CD4-positive, CD25-positive, alpha-beta regulatory T cell (primary cell): ENCODE data around the gene ZNF212. TPM values are rescaled to one million over a fixed set of nuclear protein-coding genes. Genes with fewer than 3 reads are reported as not detected.

Experiments used
- ATAC-seq, 2 donors: fragments of 150-1000 bp; cut with Tn5 transposase; one replicate each; pipeline ENCODE4 v1.10.0; 2021; ENCODE audit warnings: low read depth in 2 of 2, moderate number of reproducible peaks in 2 of 2, moderate library complexity in 1 of 2
- DNase-seq, 3 donors: peaks; one replicate each; pipeline versions ENCODE4 v3.0.0 to v3.0.0-alpha.2; 2012 to 2022; ENCODE audit warnings: mixed read lengths in 1 of 3
- H3K27ac ChIP-seq: one replicate; pipeline ENCODE4 v1.7.0; 2013; ENCODE audit warnings: mild to moderate bottlenecking, low read length; ENCODE audit not compliant: insufficient read depth, poor library complexity, severe bottlenecking
- H3K27me3 ChIP-seq: one replicate; pipeline ENCODE4 v1.7.0; 2013; ENCODE audit warnings: low read length; ENCODE audit not compliant: control insufficient read depth, insufficient read depth
- H3K36me3 ChIP-seq: one replicate; pipeline ENCODE4 v1.7.0; 2013; ENCODE audit warnings: mild to moderate bottlenecking, low read length, moderate library complexity; ENCODE audit not compliant: control insufficient read depth, insufficient read depth
- H3K4me1 ChIP-seq: 2 replicates; pipeline ENCODE4 v1.7.0; 2013; ENCODE audit warnings: mild to moderate bottlenecking, low read length; ENCODE audit not compliant: insufficient read depth, control insufficient read depth, poor library complexity, severe bottlenecking
- H3K4me3 ChIP-seq: one replicate; pipeline ENCODE4 v1.7.0; 2013; ENCODE audit warnings: low read depth, mild to moderate bottlenecking, low read length, moderate library complexity
- H3K9me3 ChIP-seq, 2 experiments: 1 replicate in 1 of 2; 2 replicates in 1 of 2; pipeline ENCODE4 v1.7.0; 2013; ENCODE audit warnings: low read length in 2 of 2, mild to moderate bottlenecking in 1 of 2, moderate library complexity in 1 of 2; ENCODE audit not compliant: control insufficient read depth in 2 of 2
- H3K27ac Mint-ChIP-seq, 3 donors: one replicate each; pipeline ENCODE4 v1.8.0; 2020 to 2022; ENCODE audit warnings: mild to moderate bottlenecking in 3 of 3, mixed read lengths in 3 of 3, moderate library complexity in 2 of 3
- H3K27me3 Mint-ChIP-seq: one replicate; pipeline ENCODE4 v1.8.0; 2022; ENCODE audit warnings: mild to moderate bottlenecking, mixed read lengths
- H3K36me3 Mint-ChIP-seq: one replicate; pipeline ENCODE4 v1.8.0; 2020; ENCODE audit warnings: mixed read lengths
- H3K4me1 Mint-ChIP-seq, 4 donors: one replicate each; pipeline ENCODE4 v1.8.0; 2020 to 2022; ENCODE audit warnings: mixed read lengths in 4 of 4, mild to moderate bottlenecking in 1 of 4
- H3K4me3 Mint-ChIP-seq, 4 donors: one replicate each; pipeline ENCODE4 v1.8.0; 2020 to 2022; ENCODE audit warnings: mild to moderate bottlenecking in 4 of 4, mixed read lengths in 4 of 4, moderate library complexity in 3 of 4
- H3K9me3 Mint-ChIP-seq, 7 donors: one replicate each; pipeline ENCODE4 v1.8.0; 2020 to 2022; ENCODE audit warnings: mixed read lengths in 7 of 7, mild to moderate bottlenecking in 3 of 7, moderate library complexity in 2 of 7
- polyA plus RNA-seq, 4 donors: library from polyadenylated mRNA; unstranded; fragments of 300-500 nt; fragmentation: Illumina TruSeq; gene quantifications; one replicate each; pipeline ENCODE4 v1.2.3, GENCODE V29; 2021
- total RNA-seq: library from RNA; stranded (reverse); gene quantifications from one replicate; pipeline ENCODE4 v1.2.3, GENCODE V29; 2022

Gene ZNF212
- total and polyA plus RNA-seq, 5 donors from 2014 or later, result 3.3 to 14.2 (median 7.6) TPM

GRCh38 chr7:149197675-149198074, 41.8 kb upstream of the ZNF212 start:
- Histone ChIP-seq H3K9me3 (no peaks in the 10 kb centered on the region), H3K4me1 (peaks cover 22% of the 10 kb centered on the region), H3K27me3 (no peaks in the 10 kb centered on the region), H3K27ac (no peak overlapping the region), H3K36me3 (peaks cover 32% of the 10 kb centered on the region), H3K4me3 (no peak overlapping the region)
- DNase-seq (no peak), ATAC-seq (no peak)
- no peaks in the 10 kb centered on the region for H3K27me3 Mint-ChIP-seq
- H3K4me3 Mint-ChIP-seq, result peak overlapping the region; percentile 88 to 98 (median 91)
- H3K9me3 Mint-ChIP-seq, result peaks cover 0 to 2% (median 0%) of the 10 kb centered on the region in 7 donors
- H3K4me1 Mint-ChIP-seq, result peaks cover 7 to 54% (median 37%) of the 10 kb centered on the region in 4 donors
- peaks cover 32% of the 10 kb centered on the region for H3K36me3 Mint-ChIP-seq
- peak overlapping the region in 2 of 3 donors; percentile 49 to 93 for H3K27ac Mint-ChIP-seq

GRCh38 chr7:149198161-149198816, 41.2 kb upstream of the ZNF212 start:
- H3K4me1 Mint-ChIP-seq, result peaks cover 7 to 59% (median 41%) of the 10 kb centered on the region in 4 donors

GRCh38 chr7:149199234-149199995, 40.0 kb upstream of the ZNF212 start:
- DNase-seq (no peak), ATAC-seq (no peak)
- H3K4me3 ChIP-seq, result no peak overlapping the region
- peaks cover 0 to 2% (median 0%) of the 10 kb centered on the region in 7 donors for H3K9me3 Mint-ChIP-seq
- H3K9me3 ChIP-seq, result no peaks in the 10 kb centered on the region
- H3K4me1 ChIP-seq, result peaks cover 22% of the 10 kb centered on the region
- peaks cover 45% of the 10 kb centered on the region for H3K36me3 ChIP-seq
- no peaks in the 10 kb centered on the region for H3K27me3 ChIP-seq
- peaks cover 50% of the 10 kb centered on the region for H3K36me3 Mint-ChIP-seq
- H3K4me3 Mint-ChIP-seq, result peak overlapping the region in 3 of 4 donors; percentile 48 to 91 (median 89)
- no peak overlapping the region for H3K27ac ChIP-seq
- peaks cover 7 to 64% (median 45%) of the 10 kb centered on the region in 4 donors for H3K4me1 Mint-ChIP-seq
- H3K27ac Mint-ChIP-seq, result peak overlapping the region in 2 of 3 donors; percentile 66 to 68
- no peaks in the 10 kb centered on the region for H3K27me3 Mint-ChIP-seq

More at GRCh38 chr7:149198161-149198816, 41.2 kb upstream of the ZNF212 start:
- Mint-ChIP-seq H3K9me3 (peaks cover 0 to 2% (median 0%) of the 10 kb centered on the region in 7 donors), H3K27ac (peak overlapping the region in 1 of 3 donors; percentile 66), H3K4me3 (peak overlapping the region in 3 of 4 donors; percentile 44 to 98 (median 89)), H3K27me3 (no peaks in the 10 kb centered on the region), H3K36me3 (peaks cover 38% of the 10 kb centered on the region)
- Histone ChIP-seq H3K4me1 (peaks cover 22% of the 10 kb centered on the region), H3K9me3 (no peaks in the 10 kb centered on the region), H3K27me3 (no peaks in the 10 kb centered on the region), H3K27ac (no peak overlapping the region), H3K36me3 (peaks cover 36% of the 10 kb centered on the region), H3K4me3 (no peak overlapping the region)
- DNase-seq, result no peak
- no peak for ATAC-seq

GRCh38 chr7:149202831-149203231, 36.6 kb upstream of the ZNF212 start:
- H3K4me3 ChIP-seq, result no peak overlapping the region
- peak in 1 of 3 donors; percentile 77 for DNase-seq
- Mint-ChIP-seq H3K27ac (peak overlapping the region in 2 of 3 donors; percentile 81), H3K27me3 (no peaks in the 10 kb centered on the region), H3K9me3 (peaks cover 0 to 2% (median 0%) of the 10 kb centered on the region in 7 donors), H3K4me1 (peaks cover 0 to 45% (median 33%) of the 10 kb centered on the region in 4 donors), H3K4me3 (peak overlapping the region in 3 of 4 donors; percentile 31 to 75 (median 48)), H3K36me3 (peaks cover 68% of the 10 kb centered on the region)
- no peaks in the 10 kb centered on the region for H3K4me1 ChIP-seq
- no peaks in the 10 kb centered on the region for H3K27me3 ChIP-seq
- peaks cover 65% of the 10 kb centered on the region for H3K36me3 ChIP-seq
- no peaks in the 10 kb centered on the region for H3K9me3 ChIP-seq
- ATAC-seq, result peak; percentile 67 to 71
- no peak overlapping the region for H3K27ac ChIP-seq

GRCh38 chr7:149205690-149206381, 33.6 kb upstream of the ZNF212 start:
- no peaks in the 10 kb centered on the region for H3K4me1 ChIP-seq
- H3K4me3 ChIP-seq, result no peak overlapping the region
- ATAC-seq (no peak), DNase-seq (no peak)
- peaks cover 6 to 39% (median 25%) of the 10 kb centered on the region in 4 donors for H3K4me1 Mint-ChIP-seq
- peaks cover 66% of the 10 kb centered on the region for H3K36me3 Mint-ChIP-seq
- no peak overlapping the region for H3K27ac ChIP-seq
- no peaks in the 10 kb centered on the region for H3K27me3 ChIP-seq
- peaks cover 55% of the 10 kb centered on the region for H3K36me3 ChIP-seq
- H3K27ac Mint-ChIP-seq, result peak overlapping the region in 2 of 3 donors; percentile 3 to 82
- H3K27me3 Mint-ChIP-seq, result no peaks in the 10 kb centered on the region
- H3K9me3 Mint-ChIP-seq, result no peaks in the 10 kb centered on the region
- H3K9me3 ChIP-seq, result no peaks in the 10 kb centered on the region
- H3K4me3 Mint-ChIP-seq, result no peak overlapping the region

- peaks cover 6 to 28% (median 18%) of the 10 kb centered on the region in 4 donors for H3K4me1 Mint-ChIP-seq
- H3K27ac Mint-ChIP-seq, result peak overlapping the region in 2 of 3 donors; percentile 31 to 69
- no peak overlapping the region for H3K4me3 Mint-ChIP-seq
- no peaks in the 10 kb centered on the region for H3K27me3 Mint-ChIP-seq
- H3K36me3 Mint-ChIP-seq, result peaks cover 69% of the 10 kb centered on the region
- no peaks in the 10 kb centered on the region for H3K9me3 Mint-ChIP-seq
- Histone ChIP-seq H3K4me1 (no peaks in the 10 kb centered on the region), H3K9me3 (no peaks in the 10 kb centered on the region), H3K27ac (no peak overlapping the region), H3K4me3 (no peak overlapping the region), H3K27me3 (no peaks in the 10 kb centered on the region), H3K36me3 (peaks cover 61% of the 10 kb centered on the region)
- DNase-seq (no peak), ATAC-seq (no peak)
Measured at GRCh38 chr7:149207324-149208035, 32.0 kb upstream of the ZNF212 start.
